Measurements from ENCODE around the gene ZC3H7A.

The ZC3H7A gene

DNA sequence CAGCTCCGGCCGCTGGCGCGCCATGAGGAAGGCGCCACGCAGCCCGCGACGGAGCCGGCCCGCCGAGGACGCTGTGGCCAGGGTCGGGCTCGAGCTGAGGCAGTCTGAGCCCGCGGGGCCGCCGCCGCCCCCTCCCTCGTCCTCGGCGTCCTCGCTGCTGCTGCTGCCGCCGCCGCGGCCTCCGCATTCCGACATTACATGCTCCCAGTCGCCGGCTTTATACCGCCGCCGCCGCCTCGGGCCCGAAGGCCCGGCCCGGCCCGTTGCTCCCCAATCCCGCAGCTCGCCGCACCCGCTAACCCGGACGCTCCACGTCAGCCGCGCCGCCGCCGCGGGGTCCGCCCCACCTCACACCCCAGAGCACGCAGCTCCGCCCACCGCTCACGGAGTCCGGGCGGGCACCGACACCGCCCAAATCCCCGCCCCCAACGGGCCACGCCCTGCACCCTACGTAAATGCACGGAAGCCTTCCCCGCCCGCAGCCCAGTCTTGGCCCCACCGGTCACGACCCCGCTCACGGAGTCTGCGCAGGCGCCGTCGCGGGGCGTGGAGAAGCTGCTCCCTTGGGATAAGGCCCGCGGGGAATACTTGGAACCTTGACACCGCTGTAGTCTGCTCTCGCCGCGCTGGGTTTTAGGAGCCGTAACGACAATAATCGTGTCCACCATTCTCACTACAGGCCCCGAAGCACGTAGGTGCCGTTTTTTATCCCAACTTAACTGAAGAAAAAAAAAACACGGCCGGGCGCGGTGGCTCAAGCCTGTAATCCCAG, 54.3 kb downstream of the ZC3H7A start, which contains the start of gene TXNDC11:
Gene TXNDC11, minus strand, starts transcription at position 322 of the 772 bp plus-strand sequence. Its CDS starts 127 bp downstream, at position 195.
- peak within 1 kb of the TSS; percentile 74 for H3K23ac ChIP-seq (ENCODE audit: low read length)
- peaks cover 18% of the 10 kb centered on the region for H3K79me2 ChIP-seq (ENCODE audit: control insufficient read depth, insufficient read depth, low read length)
- no peaks in the 10 kb centered on the region for H3K27me3 ChIP-seq (ENCODE audit: insufficient read depth, low read length, poor library complexity)
- no peaks in the 10 kb centered on the region for H3K36me3 ChIP-seq (ENCODE audit: control insufficient read depth, insufficient read depth, low read length)
- peak within 1 kb of the TSS; percentile 84 for H3K4me3 ChIP-seq (ENCODE audit: low read length)
- H4K8ac ChIP-seq (ENCODE audit: low read depth, low read length): no peak within 1 kb of the TSS
- no peak within 1 kb of the TSS for H4K5ac ChIP-seq (ENCODE audit: low read length)
- no peak within 1 kb of the TSS for H2BK120ac ChIP-seq (ENCODE audit: low read depth, low read length)
- no peak within 1 kb of the TSS for H2BK5ac ChIP-seq (ENCODE audit: low read length)
- H3K9ac ChIP-seq (ENCODE audit: low read length): peak within 1 kb of the TSS; percentile 86
- H3K4me2 ChIP-seq (ENCODE audit: low read length): peak within 1 kb of the TSS; percentile 89
- H3K4me1 ChIP-seq (ENCODE audit: control insufficient read depth, low read depth, low read length): no peaks in the 10 kb centered on the region
- H2BK15ac ChIP-seq (replicated peaks; ENCODE audit: low read depth): no peak within 1 kb of the TSS
- DNase-seq: peak; percentile 98
- no peak within 1 kb of the TSS for H2AK5ac ChIP-seq (ENCODE audit: low read length)
- WGBS (ENCODE audit: extremely low coverage, insufficient coverage, low lambda C conversion rate): no CpG with 5 or more reads among the region's 96 CpGs
- H3K79me1 ChIP-seq (ENCODE audit: low read length): peaks cover 14% of the 10 kb centered on the region
- peak within 1 kb of the TSS; percentile 60 for H3K27ac ChIP-seq (ENCODE audit: low read depth, low read length)
- peak within 1 kb of the TSS; percentile 89 for H3K4ac ChIP-seq (ENCODE audit: low read depth, low read length)
- peak within 1 kb of the TSS; percentile 93 for H3K56ac ChIP-seq (ENCODE audit: low read length)
- H3K18ac ChIP-seq (ENCODE audit: low read length): peak within 1 kb of the TSS; percentile 78

DNA sequence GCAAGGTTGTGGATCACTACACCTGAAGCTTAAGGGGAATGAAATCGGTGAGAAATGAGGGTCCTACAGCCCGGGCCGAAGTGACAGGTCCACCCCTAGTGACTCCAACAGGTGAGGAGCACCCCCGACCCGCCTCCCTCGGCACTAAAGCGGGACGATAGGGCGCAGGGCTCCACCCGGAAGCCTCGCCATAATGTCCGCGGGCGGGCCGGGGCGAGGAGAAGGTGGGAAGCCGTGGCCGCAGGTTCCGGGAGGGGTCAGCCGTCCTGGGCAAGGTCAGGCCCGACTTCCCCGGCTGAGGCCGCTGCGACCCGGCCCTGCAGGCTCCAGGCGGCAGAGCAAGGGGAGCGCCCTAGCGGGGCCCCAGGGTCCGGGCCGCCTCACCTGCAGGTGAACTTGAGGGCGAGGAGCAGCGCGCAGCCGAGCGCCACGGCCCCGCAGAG, 54.9 kb downstream of the ZC3H7A start:
- peaks cover 18% of the 10 kb centered on the region for H3K79me2 ChIP-seq (ENCODE audit: control insufficient read depth, insufficient read depth, low read length)
- peak overlapping the region; percentile 84 for H3K4me3 ChIP-seq (ENCODE audit: low read length)
- H3K36me3 ChIP-seq (ENCODE audit: control insufficient read depth, insufficient read depth, low read length): no peaks in the 10 kb centered on the region
- no peaks in the 10 kb centered on the region for H3K27me3 ChIP-seq (ENCODE audit: insufficient read depth, low read length, poor library complexity)
- peak overlapping the region; percentile 89 for H3K4me2 ChIP-seq (ENCODE audit: low read length)
- peak overlapping the region; percentile 91 for H3K56ac ChIP-seq (ENCODE audit: low read length)
- peak overlapping the region; percentile 83 for H3K9ac ChIP-seq (ENCODE audit: low read length)
- peak overlapping the region; percentile 74 for H3K23ac ChIP-seq (ENCODE audit: low read length)
- no peak overlapping the region for H2BK120ac ChIP-seq (ENCODE audit: low read depth, low read length)
- H4K8ac ChIP-seq (ENCODE audit: low read depth, low read length): no peak overlapping the region
- H3K79me1 ChIP-seq (ENCODE audit: low read length): peaks cover 14% of the 10 kb centered on the region
- H3K27ac ChIP-seq (ENCODE audit: low read depth, low read length): peak overlapping the region; percentile 60
- peak overlapping the region; percentile 78 for H3K18ac ChIP-seq (ENCODE audit: low read length)
- H4K5ac ChIP-seq (ENCODE audit: low read length): no peak overlapping the region
- peak overlapping the region; percentile 89 for H3K4ac ChIP-seq (ENCODE audit: low read depth, low read length)
- H2BK15ac ChIP-seq (replicated peaks; ENCODE audit: low read depth): no peak overlapping the region
- no peaks in the 10 kb centered on the region for H3K4me1 ChIP-seq (ENCODE audit: control insufficient read depth, low read depth, low read length)
- no CpG with 5 or more reads among the region's 37 CpGs for WGBS (ENCODE audit: extremely low coverage, insufficient coverage, low lambda C conversion rate)
- no peak overlapping the region for H2BK5ac ChIP-seq (ENCODE audit: low read length)
- DNase-seq: peak; percentile 57
- H2AK5ac ChIP-seq (ENCODE audit: low read length): no peak overlapping the region

DNA sequence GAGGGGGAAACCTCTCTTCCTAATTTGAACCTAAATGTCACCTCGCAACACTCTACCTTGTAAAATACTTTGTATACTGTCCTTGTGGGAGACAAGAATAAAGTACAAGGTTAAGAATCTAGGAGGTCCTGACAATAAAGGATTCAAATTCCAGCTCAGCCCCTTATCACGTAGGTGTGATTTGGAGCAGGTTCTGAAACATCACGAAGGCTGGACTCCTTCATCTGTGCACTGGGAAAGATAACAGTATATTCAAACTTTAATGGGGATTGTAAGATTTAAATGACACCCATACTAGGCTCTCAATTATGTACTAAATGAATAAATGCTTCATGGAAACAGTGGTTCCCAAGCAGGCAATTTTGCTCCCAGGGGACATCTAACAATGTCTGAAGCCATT, 56.5 kb downstream of the ZC3H7A start:
- H3K56ac ChIP-seq (ENCODE audit: low read length): no peak overlapping the region
- H3K36me3 ChIP-seq (ENCODE audit: control insufficient read depth, insufficient read depth, low read length): peaks cover 6% of the 10 kb centered on the region
- no peak overlapping the region for H2BK120ac ChIP-seq (ENCODE audit: low read depth, low read length)
- no peak overlapping the region for H4K8ac ChIP-seq (ENCODE audit: low read depth, low read length)
- H3K4ac ChIP-seq (ENCODE audit: low read depth, low read length): no peak overlapping the region
- no peak overlapping the region for H3K18ac ChIP-seq (ENCODE audit: low read length)
- H3K4me3 ChIP-seq (ENCODE audit: low read length): no peak overlapping the region
- no peak overlapping the region for H3K9ac ChIP-seq (ENCODE audit: low read length)
- no peak overlapping the region for H2BK5ac ChIP-seq (ENCODE audit: low read length)
- no peak overlapping the region for H3K27ac ChIP-seq (ENCODE audit: low read depth, low read length)
- DNase-seq: no peak
- no peak overlapping the region for H3K23ac ChIP-seq (ENCODE audit: low read length)
- H3K79me1 ChIP-seq (ENCODE audit: low read length): peaks cover 19% of the 10 kb centered on the region
- no peaks in the 10 kb centered on the region for H3K4me1 ChIP-seq (ENCODE audit: control insufficient read depth, low read depth, low read length)
- no peak overlapping the region for H2AK5ac ChIP-seq (ENCODE audit: low read length)
- peaks cover 20% of the 10 kb centered on the region for H3K79me2 ChIP-seq (ENCODE audit: control insufficient read depth, insufficient read depth, low read length)
- H4K5ac ChIP-seq (ENCODE audit: low read length): no peak overlapping the region
- no CpG with 5 or more reads among the region's 3 CpGs for WGBS (ENCODE audit: extremely low coverage, insufficient coverage, low lambda C conversion rate)
- no peak overlapping the region for H2BK15ac ChIP-seq (replicated peaks; ENCODE audit: low read depth)
- no peaks in the 10 kb centered on the region for H3K27me3 ChIP-seq (ENCODE audit: insufficient read depth, low read length, poor library complexity)
- H3K4me2 ChIP-seq (ENCODE audit: low read length): no peak overlapping the region

DNA sequence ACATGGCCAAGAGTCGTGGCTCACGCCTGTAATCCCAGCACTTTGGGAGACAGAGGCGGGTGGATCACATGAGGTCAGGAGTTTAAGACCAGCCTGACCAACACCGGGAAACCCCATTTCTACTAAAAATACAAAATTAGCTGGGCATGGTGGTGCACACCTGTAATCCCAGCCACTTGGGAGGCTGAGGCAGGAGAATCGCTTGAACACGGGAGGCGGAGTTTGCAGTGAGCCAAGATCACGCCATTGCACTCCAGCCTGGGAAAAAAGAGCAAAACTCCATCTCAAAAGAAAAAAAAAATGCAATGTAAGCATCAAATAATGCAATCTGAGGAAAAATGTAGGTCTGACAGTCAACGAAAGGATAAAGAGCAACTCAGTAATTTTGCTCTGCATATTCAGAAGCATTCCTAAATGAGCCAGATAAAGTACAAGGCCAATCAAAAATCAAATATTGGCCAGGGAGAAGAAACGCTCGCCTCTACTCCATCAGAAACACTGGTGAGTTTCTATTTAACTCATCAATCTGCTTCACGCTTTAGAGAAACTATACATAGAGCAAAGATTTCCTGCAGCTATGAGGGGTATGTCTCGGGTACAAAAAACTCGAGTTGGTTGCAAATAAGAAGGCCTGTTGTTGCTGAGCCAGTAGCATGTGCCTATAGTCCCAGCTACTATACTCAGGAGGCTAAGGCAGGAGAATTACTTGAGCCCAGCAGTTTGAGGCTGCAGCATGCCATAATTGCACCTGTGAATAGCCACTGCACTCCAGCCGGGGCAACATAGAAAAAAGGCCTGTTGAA, 58.1 kb downstream of the ZC3H7A start:
- no peak overlapping the region for H2BK15ac ChIP-seq (replicated peaks; ENCODE audit: low read depth)
- no peak for DNase-seq
- no peak overlapping the region for H3K4me2 ChIP-seq (ENCODE audit: low read length)
- no peak overlapping the region for H3K56ac ChIP-seq (ENCODE audit: low read length)
- no peak overlapping the region for H2BK5ac ChIP-seq (ENCODE audit: low read length)
- no peak overlapping the region for H3K27ac ChIP-seq (ENCODE audit: low read depth, low read length)
- H4K5ac ChIP-seq (ENCODE audit: low read length): no peak overlapping the region
- no peak overlapping the region for H3K9ac ChIP-seq (ENCODE audit: low read length)
- H3K4me1 ChIP-seq (ENCODE audit: control insufficient read depth, low read depth, low read length): no peaks in the 10 kb centered on the region
- peaks cover 20% of the 10 kb centered on the region for H3K79me2 ChIP-seq (ENCODE audit: control insufficient read depth, insufficient read depth, low read length)
- H3K79me1 ChIP-seq (ENCODE audit: low read length): peaks cover 19% of the 10 kb centered on the region
- no peak overlapping the region for H2BK120ac ChIP-seq (ENCODE audit: low read depth, low read length)
- no peak overlapping the region for H3K4ac ChIP-seq (ENCODE audit: low read depth, low read length)
- H2AK5ac ChIP-seq (ENCODE audit: low read length): no peak overlapping the region
- WGBS (ENCODE audit: extremely low coverage, insufficient coverage, low lambda C conversion rate): no CpG with 5 or more reads among the region's 15 CpGs
- H3K23ac ChIP-seq (ENCODE audit: low read length): no peak overlapping the region
- H3K18ac ChIP-seq (ENCODE audit: low read length): no peak overlapping the region
- no peak overlapping the region for H4K8ac ChIP-seq (ENCODE audit: low read depth, low read length)
- no peaks in the 10 kb centered on the region for H3K27me3 ChIP-seq (ENCODE audit: insufficient read depth, low read length, poor library complexity)
- peaks cover 7% of the 10 kb centered on the region for H3K36me3 ChIP-seq (ENCODE audit: control insufficient read depth, insufficient read depth, low read length)
- no peak overlapping the region for H3K4me3 ChIP-seq (ENCODE audit: low read length)

DNA sequence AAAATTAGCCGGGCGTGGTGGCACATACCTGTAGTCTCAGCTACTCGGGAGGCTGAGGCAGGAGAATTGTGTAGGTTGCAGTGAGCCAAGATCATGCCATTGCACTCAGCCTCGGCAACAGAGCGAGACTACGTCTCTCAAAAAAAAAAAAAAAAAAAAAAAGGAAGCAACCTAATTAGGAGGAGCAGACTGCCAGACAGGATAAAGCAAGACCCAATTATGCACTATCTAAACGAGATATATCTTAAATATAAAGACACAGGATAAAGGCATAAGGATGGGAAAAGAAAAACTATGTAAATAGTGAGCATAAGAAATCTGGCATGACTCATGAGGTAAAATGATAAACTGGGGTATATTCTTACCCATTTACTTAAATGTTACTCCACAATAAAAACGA, 59.3 kb downstream of the ZC3H7A start:
- Histone ChIP-seq H3K23ac (ENCODE audit: low read length) (no peak overlapping the region), H3K36me3 (ENCODE audit: control insufficient read depth, insufficient read depth, low read length) (peaks cover 7% of the 10 kb centered on the region), H3K56ac (ENCODE audit: low read length) (no peak overlapping the region), H3K4me2 (ENCODE audit: low read length) (no peak overlapping the region), H2AK5ac (ENCODE audit: low read length) (no peak overlapping the region), H4K5ac (ENCODE audit: low read length) (no peak overlapping the region), H3K79me1 (ENCODE audit: low read length) (peaks cover 19% of the 10 kb centered on the region), H3K79me2 (ENCODE audit: control insufficient read depth, insufficient read depth, low read length) (peaks cover 20% of the 10 kb centered on the region), H3K9ac (ENCODE audit: low read length) (no peak overlapping the region), H3K4me3 (ENCODE audit: low read length) (no peak overlapping the region), H4K8ac (ENCODE audit: low read depth, low read length) (no peak overlapping the region), H2BK120ac (ENCODE audit: low read depth, low read length) (no peak overlapping the region), H2BK5ac (ENCODE audit: low read length) (no peak overlapping the region), H3K27me3 (ENCODE audit: insufficient read depth, low read length, poor library complexity) (no peaks in the 10 kb centered on the region), H3K27ac (ENCODE audit: low read depth, low read length) (no peak overlapping the region), H3K4me1 (ENCODE audit: control insufficient read depth, low read depth, low read length) (no peaks in the 10 kb centered on the region), H3K4ac (ENCODE audit: low read depth, low read length) (no peak overlapping the region), H2BK15ac (replicated peaks; ENCODE audit: low read depth) (no peak overlapping the region), H3K18ac (ENCODE audit: low read length) (no peak overlapping the region)
- WGBS (ENCODE audit: extremely low coverage, insufficient coverage, low lambda C conversion rate): no CpG with 5 or more reads among the region's 8 CpGs
- DNase-seq: no peak

Measured in mesendoderm (in vitro differentiated cells).